HEK293 (cell line): ENCODE results near the gene CEMIP2.

ENCODE experiments used
- CTCF ChIA-PET: fragments of 350-600 bp; formaldehyde crosslinking; extraction: SDS; loops from one replicate; lab custom pipeline; 2021; ENCODE audit warnings: antibody characterized with exemption; lab: Yijun Ruan, JAX
- POLR2A ChIA-PET: fragments of 300-600 bp; formaldehyde crosslinking; extraction: SDS; loops from one replicate; lab custom pipeline; 2020; ENCODE audit warnings: antibody characterized with exemption, inconsistent platforms; lab: Yijun Ruan, JAX
- H3K27ac ChIP-seq: fragments of 200-500 bp; sonication (Bioruptor generic); 2 replicates; pipeline ENCODE4 v1.5.1; 2014; ENCODE audit warnings: low read depth, low read length, control low read depth, inconsistent platforms; ENCODE audit errors: extremely low read depth
- H3K36me3 ChIP-seq, 2 experiments: fragments of 200-500 bp in 1 of 2; sonication (Bioruptor generic) in 1 of 2; 1 replicate in 1 of 2; 2 replicates in 1 of 2; pipeline ENCODE4 v1.5.1; 2014 to 2017; ENCODE audit warnings: inconsistent platforms in 2 of 2, low read length in 2 of 2; ENCODE audit not compliant: control insufficient read depth in 2 of 2, insufficient read depth in 1 of 2
- H3K4me1 ChIP-seq: fragments of 200-500 bp; sonication (Bioruptor generic); 2 replicates; pipeline ENCODE4 v1.5.1; 2014; ENCODE audit warnings: mild to moderate bottlenecking, low read length, inconsistent platforms; ENCODE audit not compliant: control insufficient read depth, insufficient read depth
- H3K4me3 ChIP-seq: 2 replicates; pipeline ENCODE4 v1.5.1; 2011; ENCODE audit warnings: low read depth, mild to moderate bottlenecking, control low read depth, low read length, moderate library complexity
- H3K9me3 ChIP-seq: fragments of 200-500 bp; sonication (Bioruptor generic); 2 replicates; pipeline ENCODE4 v1.5.1; 2014; ENCODE audit warnings: low read depth, low read length, inconsistent platforms; ENCODE audit not compliant: control insufficient read depth, insufficient read depth
- CTCF ChIP-seq: fragments of 450-650 bp; formaldehyde crosslinking; IDR thresholded peaks from 2 replicates; pipeline ENCODE4 v1.5.1; 2016; ENCODE audit warnings: missing biosample characterization, missing genetic modification characterization
- GFI1B ChIP-seq: fragments of 450-650 bp; formaldehyde crosslinking; IDR thresholded peaks from 2 replicates; pipeline ENCODE4 v1.5.1; 2016; ENCODE audit warnings: missing biosample characterization, missing genetic modification characterization
- GLIS1 ChIP-seq: fragments of 450-650 bp; formaldehyde crosslinking; IDR thresholded peaks from 2 replicates; pipeline ENCODE4 v1.5.1; 2016; ENCODE audit warnings: missing biosample characterization, missing genetic modification characterization
- KLF10 ChIP-seq: fragments of 450-650 bp; IDR thresholded peaks from 2 replicates; pipeline ENCODE4 v1.5.1; 2018; ENCODE audit warnings: missing biosample characterization, mild to moderate bottlenecking, missing genetic modification characterization
- KLF7 ChIP-seq: fragments of 450-650 bp; formaldehyde crosslinking; IDR thresholded peaks from 2 replicates; pipeline ENCODE4 v1.5.1; 2016; ENCODE audit warnings: missing biosample characterization, missing genetic modification characterization, borderline replicate concordance
- OSR2 ChIP-seq: fragments of 450-650 bp; formaldehyde crosslinking; IDR thresholded peaks from 2 replicates; pipeline ENCODE4 v1.5.1; 2016; ENCODE audit warnings: missing biosample characterization, missing genetic modification characterization
- PATZ1 ChIP-seq: fragments of 450-650 bp; formaldehyde crosslinking; IDR thresholded peaks from 2 replicates; pipeline ENCODE4 v1.5.1; 2016; ENCODE audit warnings: missing biosample characterization, missing genetic modification characterization
- TSHZ1 ChIP-seq: fragments of 450-650 bp; formaldehyde crosslinking; IDR thresholded peaks from 2 replicates; pipeline ENCODE4 v1.5.1; 2016; ENCODE audit warnings: missing biosample characterization, missing genetic modification characterization, borderline replicate concordance
- YY1 ChIP-seq: fragments of 450-650 bp; formaldehyde crosslinking; IDR thresholded peaks from 2 replicates; pipeline ENCODE4 v1.5.1; 2018; ENCODE audit warnings: missing biosample characterization, missing genetic modification characterization
- ZBTB11 ChIP-seq: fragments of 450-650 bp; formaldehyde crosslinking; conservative IDR thresholded peaks from 2 replicates; pipeline ENCODE4 v1.5.1; 2016; ENCODE audit warnings: low read depth, missing biosample characterization, missing genetic modification characterization
- ZNF354C ChIP-seq: fragments of 450-650 bp; formaldehyde crosslinking; IDR thresholded peaks from 2 replicates; pipeline ENCODE4 v1.5.1; 2016; ENCODE audit warnings: missing biosample characterization, missing genetic modification characterization, low read depth, borderline replicate concordance
- ZNF37A ChIP-seq: fragments of 450-650 bp; IDR thresholded peaks from 2 replicates; pipeline ENCODE4 v1.5.1; 2018; ENCODE audit warnings: missing biosample characterization, missing genetic modification characterization
- ZNF394 ChIP-seq: fragments of 450-650 bp; formaldehyde crosslinking; IDR thresholded peaks from 2 replicates; pipeline ENCODE4 v1.5.1; 2016; ENCODE audit warnings: missing biosample characterization, missing genetic modification characterization, mild to moderate bottlenecking, moderate library complexity, borderline replicate concordance
- ZNF426 ChIP-seq: fragments of 450-650 bp; formaldehyde crosslinking; IDR thresholded peaks from 2 replicates; pipeline ENCODE4 v1.5.1; 2017; ENCODE audit warnings: missing biosample characterization, missing genetic modification characterization, mild to moderate bottlenecking, inconsistent platforms, moderate library complexity
- ZNF776 ChIP-seq: fragments of 450-650 bp; formaldehyde crosslinking; IDR thresholded peaks from 2 replicates; pipeline ENCODE4 v1.5.0; 2017; ENCODE audit warnings: missing biosample characterization, missing genetic modification characterization, borderline replicate concordance
- ZSCAN5A ChIP-seq: fragments of 450-650 bp; formaldehyde crosslinking; IDR thresholded peaks from 2 replicates; pipeline ENCODE4 v1.5.1; 2016; ENCODE audit warnings: missing biosample characterization, missing genetic modification characterization

CEMIP2 gene

GRCh38 chr9:71737455-71737854 lies 30.9 kb downstream of the CEMIP2 start (continued):
- TF ChIP-seq TSHZ1 (no peak), ZNF394 (tag by site-specific recombination) (no peak)

- Histone ChIP-seq H3K4me3 (no peak overlapping the region), H3K9me3 (no peaks in the 10 kb centered on the region), H3K4me1 (no peaks in the 10 kb centered on the region), H3K36me3 (peaks cover 0 to 21% of the 10 kb centered on the region in 2 experiments; a peak in 2 of 3 replicates), H3K27ac (no peak overlapping the region)
- TF ChIP-seq ZBTB11 (tag by site-specific recombination) (no peak), OSR2 (tag by site-specific recombination) (no peak), YY1 (tag by site-specific recombination) (no peak)
- ChIA-PET CTCF (interaction anchor here (1.1 kb wide), 1 partner anchor 33 kb away, joined by 3 read pairs; no protein-coding TSS in a partner anchor), POLR2A (no interaction called here)
Measured at GRCh38 chr9:71736236-71736635, 32.1 kb downstream of the CEMIP2 start.

- H3K36me3 ChIP-seq, result peaks cover 2 to 32% of the 10 kb centered on the region in 2 experiments; a peak in 2 of 3 replicates
- H3K27ac ChIP-seq, result no peak overlapping the region
- H3K4me1 ChIP-seq, result no peaks in the 10 kb centered on the region
- POLR2A ChIA-PET, result no interaction called here
- H3K4me3 ChIP-seq, result no peak overlapping the region
- H3K9me3 ChIP-seq, result no peaks in the 10 kb centered on the region
- CTCF ChIA-PET, result no interaction called here
- TF ChIP-seq GLIS1 (tag by site-specific recombination), result no peak
- no peak for TF ChIP-seq ZNF354C (tag by site-specific recombination)
- no peak for TF ChIP-seq ZNF37A
- no peak for TF ChIP-seq ZSCAN5A (tag by site-specific recombination)
- no peak for TF ChIP-seq ZNF776 (tag by site-specific recombination)
- TF ChIP-seq KLF10 (tag by site-specific recombination), result no peak
- no peak for TF ChIP-seq GFI1B (tag by site-specific recombination)
- TF ChIP-seq CTCF (tag by site-specific recombination), result no peak
- no peak for TF ChIP-seq OSR2 (tag by site-specific recombination)
- TF ChIP-seq PATZ1, result no peak
- no peak for TF ChIP-seq TSHZ1
- TF ChIP-seq ZNF426, result no peak
- TF ChIP-seq KLF7 (tag by site-specific recombination), result no peak
Measured at GRCh38 chr9:71734950-71735349, 33.4 kb downstream of the CEMIP2 start.
